SK-N-SH (cell line): ENCODE measurements around the gene MOCS3. TPM values are rescaled to one million over a fixed set of nuclear protein-coding genes. Genes with fewer than 3 reads are reported as not detected.

ENCODE experiments used
- CTCF ChIA-PET: fragments of 300-600, 350-600 bp; formaldehyde crosslinking; extraction: SDS; loops from one replicate; lab custom pipeline; 2021; lab: Yijun Ruan, JAX
- POLR2A ChIA-PET: fragments of 350-600 bp; sonication (Branson Sonifier 250); formaldehyde crosslinking; extraction: SDS; loops from one replicate; lab custom pipeline; 2020; ENCODE audit warnings: antibody characterized with exemption, inconsistent platforms; lab: Yijun Ruan, JAX
- DNase-seq: peaks from one replicate; pipeline ENCODE4 v3.0.0; 2012
- H2AFZ ChIP-seq: fragments of 200-600 bp; sonication (generic); 2 replicates; pipeline ENCODE4 v1.8.1; 2016; ENCODE audit warnings: antibody characterized with exemption, mild to moderate bottlenecking, low read depth
- H3F3A ChIP-seq: fragments of 200-600 bp; sonication (generic); replicated peaks from 2 replicates; pipeline ENCODE3; 2016; ENCODE audit warnings: antibody characterized with exemption, mild to moderate bottlenecking; ENCODE audit not compliant: insufficient read depth
- H3K27ac ChIP-seq, 2 experiments: fragments of 200-500 bp in 1 of 2; fragments of 200-600 bp in 1 of 2; sonication (Bioruptor generic) in 1 of 2; sonication (generic), shearing (Covaris generic) in 1 of 2; 2 replicates each; pipeline versions ENCODE4 v1.5.1 to v1.6.1; 2014 to 2016; ENCODE audit warnings: low read depth in 2 of 2, inconsistent platforms in 1 of 2, low read length in 1 of 2, mild to moderate bottlenecking in 1 of 2, mixed read lengths in 1 of 2
- H3K27me3 ChIP-seq: fragments of 200-600 bp; sonication (generic), shearing (Covaris generic); 2 replicates; pipeline ENCODE4 v1.6.1; 2016; ENCODE audit warnings: mixed run types; ENCODE audit not compliant: insufficient read depth
- H3K36me3 ChIP-seq, 2 experiments: fragments of 200-500 bp in 1 of 2; fragments of 200-600 bp in 1 of 2; sonication (Bioruptor generic) in 1 of 2; sonication (generic) in 1 of 2; replicated peaks in 1 of 2; 2 replicates each; pipeline versions ENCODE3 to v1.5.1; 2014 to 2016; ENCODE audit warnings: low read length in 1 of 2, mild to moderate bottlenecking in 1 of 2; ENCODE audit not compliant: insufficient read depth in 2 of 2, control insufficient read depth in 1 of 2
- H3K4me1 ChIP-seq, 2 experiments: fragments of 200-500 bp in 1 of 2; fragments of 200-600 bp in 1 of 2; sonication (Bioruptor generic) in 1 of 2; sonication (generic), shearing (Covaris generic) in 1 of 2; 2 replicates each; pipeline versions ENCODE4 v1.5.1 to v1.6.1; 2014 to 2016; ENCODE audit warnings: low read depth in 1 of 2, low read length in 1 of 2, mixed run types in 1 of 2; ENCODE audit not compliant: insufficient read depth in 2 of 2, control insufficient read depth in 1 of 2
- H3K4me2 ChIP-seq: fragments of 200-600 bp; sonication (generic), shearing (Covaris generic); 2 replicates; pipeline ENCODE4 v1.6.1; 2017; ENCODE audit warnings: mixed run types
- H3K4me3 ChIP-seq, 2 experiments: fragments of 200-500 bp in 1 of 2; fragments of 200-600 bp in 1 of 2; sonication (Bioruptor generic) in 1 of 2; sonication (generic), shearing (Covaris generic) in 1 of 2; 2 replicates each; pipeline versions ENCODE4 v1.5.1 to v1.8.1; 2014 to 2016; ENCODE audit warnings: low read depth in 2 of 2, inconsistent platforms in 1 of 2, low read length in 1 of 2, mild to moderate bottlenecking in 1 of 2, mixed read lengths in 1 of 2, moderate library complexity in 1 of 2
- H3K79me2 ChIP-seq: fragments of 200-600 bp; sonication (generic); 2 replicates; pipeline ENCODE4 v1.8.1; 2017; ENCODE audit warnings: mild to moderate bottlenecking; ENCODE audit not compliant: insufficient read depth
- H3K9ac ChIP-seq: fragments of 200-600 bp; sonication (generic); 2 replicates; pipeline ENCODE4 v1.6.1; 2017; ENCODE audit warnings: mixed run types
- H3K9me2 ChIP-seq: fragments of 200-600 bp; sonication (generic); 2 replicates; pipeline ENCODE4 v1.6.1; 2017; ENCODE audit warnings: mixed run types
- H3K9me3 ChIP-seq: fragments of 200-600 bp; sonication (generic); 2 replicates; pipeline ENCODE4 v1.6.1; 2017; ENCODE audit warnings: mixed run types, mild to moderate bottlenecking, moderate library complexity
- H4K20me1 ChIP-seq: fragments of 200-600 bp; sonication (generic); 2 replicates; pipeline ENCODE4 v1.6.1; 2017; ENCODE audit warnings: mild to moderate bottlenecking, mixed run types; ENCODE audit not compliant: insufficient read depth
- CHD2 ChIP-seq: fragments of 150-350 bp; IDR thresholded peaks from 2 replicates; pipeline ENCODE4 v1.6.1; 2018; ENCODE audit warnings: low read length; ENCODE audit not compliant: partially characterized antibody
- ELF1 ChIP-seq: IDR thresholded peaks from 2 replicates; pipeline ENCODE4 v1.4.0; 2012
- FOXJ3 ChIP-seq: sonication (generic); formaldehyde crosslinking; IDR thresholded peaks from 2 replicates; pipeline ENCODE4 v1.5.1; 2020; ENCODE audit warnings: mild to moderate bottlenecking, missing genetic modification reagents
- MEF2A ChIP-seq: IDR thresholded peaks from 2 replicates; pipeline ENCODE4 v1.4.0; 2012; ENCODE audit warnings: low read depth, borderline replicate concordance
- MXI1 ChIP-seq: IDR thresholded peaks from 2 replicates; pipeline ENCODE4 v1.6.1; 2012; ENCODE audit warnings: mild to moderate bottlenecking, low read depth, low read length, improper control_type of control experiment
- NFIC ChIP-seq: IDR thresholded peaks from 2 replicates; pipeline ENCODE4 v1.4.0; 2012; ENCODE audit warnings: borderline replicate concordance
- RAD21 ChIP-seq: IDR thresholded peaks from 2 replicates; pipeline ENCODE4 v1.6.1; 2012; ENCODE audit warnings: mild to moderate bottlenecking, low read length
- RCOR1 ChIP-seq: fragments of 150-350 bp; IDR thresholded peaks from 2 replicates; pipeline ENCODE4 v1.6.1; 2017; ENCODE audit warnings: antibody characterized with exemption, low read length
- SIN3A ChIP-seq: IDR thresholded peaks from 2 replicates; pipeline ENCODE4 v1.6.1; 2012; ENCODE audit warnings: low read depth, mild to moderate bottlenecking, low read length, moderate library complexity, borderline replicate concordance
- TAF1 ChIP-seq: IDR thresholded peaks from 2 replicates; pipeline ENCODE4 v1.6.1; 2012; ENCODE audit warnings: low read depth, mild to moderate bottlenecking, low read length, moderate library complexity, borderline replicate concordance
- TEAD4 ChIP-seq: IDR thresholded peaks from 2 replicates; pipeline ENCODE4 v1.4.0; 2012; ENCODE audit warnings: mild to moderate bottlenecking, borderline replicate concordance; ENCODE audit not compliant: insufficient read depth
- USF1 ChIP-seq: IDR thresholded peaks from 2 replicates; pipeline ENCODE4 v1.4.0; 2012; ENCODE audit warnings: low read depth, borderline replicate concordance
- USF2 ChIP-seq: fragments of 150-350 bp; IDR thresholded peaks from 2 replicates; pipeline ENCODE4 v1.6.1; 2017; ENCODE audit warnings: antibody characterized with exemption, low read length, low read depth, borderline replicate concordance
- YY1 ChIP-seq: IDR thresholded peaks from 2 replicates; pipeline ENCODE4 v1.4.0; 2012; ENCODE audit warnings: low read depth, mild to moderate bottlenecking
- WGBS: methylation state at CpG from one replicate; pipeline ENCODE4 v1.1.6; 2017; ENCODE audit warnings: low lambda C conversion rate; 5-methylcytosine and 5-hydroxymethylcytosine counted together
- polyA plus RNA-seq, 3 experiments: library from polyadenylated mRNA; depleted of rRNA; stranded (reverse); fragments of >200 nt; gene quantifications; 2 replicates each; pipeline ENCODE4 v1.2.3, GENCODE V29; 2012
- TF ChIP-seq, protein P1 (sequence below): IDR thresholded peaks from 2 replicates; pipeline ENCODE4; 2012
- TF ChIP-seq, protein P2 (sequence below): IDR thresholded peaks from 2 replicates; pipeline ENCODE4 v1.4.0; 2012; ENCODE audit warnings: low read depth
- TF ChIP-seq, protein P3 (sequence below): fragments of 150-350 bp; IDR thresholded peaks from 2 replicates; pipeline ENCODE4 v1.6.1; 2016; ENCODE audit warnings: mild to moderate bottlenecking, low read depth, low read length
- TF ChIP-seq, protein P4 (sequence below): IDR thresholded peaks from 2 replicates; pipeline ENCODE4 v1.4.0; 2012; ENCODE audit warnings: low read depth, borderline replicate concordance

Gene MOCS3
- polyA plus RNA-seq, 1 of the 3 experiments (the other 2 are of a cell fraction): 4.0 TPM

DNA sequence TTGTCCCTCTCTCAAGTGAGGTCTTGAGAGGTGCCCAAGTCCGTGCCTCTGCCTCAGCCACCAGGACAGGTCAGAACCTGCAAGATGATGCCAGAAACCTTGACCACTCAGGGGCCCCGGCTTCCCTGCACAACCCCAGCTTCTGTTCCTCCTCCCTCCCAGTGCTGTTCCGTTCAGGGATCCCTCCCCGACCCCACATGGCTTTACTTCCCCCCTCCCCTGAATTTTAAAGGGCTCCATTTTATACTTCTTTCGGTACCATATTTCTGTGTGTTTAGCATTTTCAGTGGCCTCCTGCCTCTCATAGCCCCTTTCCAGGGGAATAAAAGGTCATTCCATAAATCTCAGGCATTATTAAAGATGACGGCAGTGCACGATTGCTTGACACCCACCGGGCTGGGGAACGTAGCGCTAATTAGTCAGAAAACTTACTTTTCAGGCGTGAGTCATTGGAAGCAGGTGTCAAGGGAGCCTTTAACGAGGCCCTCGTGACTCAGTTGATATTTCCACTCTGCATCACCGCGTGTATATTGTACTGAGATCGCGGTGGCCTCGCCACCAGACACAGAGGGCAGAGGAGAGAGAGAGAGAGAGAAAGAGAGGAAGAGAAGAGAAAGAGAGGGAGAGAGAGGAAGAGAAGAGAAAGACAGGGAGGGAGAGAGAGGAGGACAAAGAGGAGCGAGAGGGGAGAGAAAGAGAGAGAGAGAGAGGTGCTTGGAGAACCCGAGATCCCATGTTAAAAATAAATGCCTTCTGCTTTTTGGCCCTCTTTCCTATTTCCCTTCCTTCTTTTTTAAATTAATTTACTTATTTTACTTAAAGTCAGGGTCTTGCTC lies 43.0 kb downstream of the MOCS3 start:
- CTCF ChIA-PET: interaction anchor here (0.7 to 4.4 kb wide), 9 partner anchors 10 to 312 kb away, joined by 3 to 23 read pairs (median 5); no protein-coding TSS in a partner anchor
- H3K36me3 ChIP-seq: no peaks in the 10 kb centered on the region
- POLR2A ChIA-PET: no interaction called here
- DNase-seq: no peak
- H3K9me3 ChIP-seq: no peaks in the 10 kb centered on the region
- H3F3A ChIP-seq: no peaks in the 10 kb centered on the region
- H4K20me1 ChIP-seq: no peaks in the 10 kb centered on the region
- no peak for TF ChIP-seq TEAD4
- TF ChIP-seq SIN3A: no peak
- TF ChIP-seq, protein P1, sequence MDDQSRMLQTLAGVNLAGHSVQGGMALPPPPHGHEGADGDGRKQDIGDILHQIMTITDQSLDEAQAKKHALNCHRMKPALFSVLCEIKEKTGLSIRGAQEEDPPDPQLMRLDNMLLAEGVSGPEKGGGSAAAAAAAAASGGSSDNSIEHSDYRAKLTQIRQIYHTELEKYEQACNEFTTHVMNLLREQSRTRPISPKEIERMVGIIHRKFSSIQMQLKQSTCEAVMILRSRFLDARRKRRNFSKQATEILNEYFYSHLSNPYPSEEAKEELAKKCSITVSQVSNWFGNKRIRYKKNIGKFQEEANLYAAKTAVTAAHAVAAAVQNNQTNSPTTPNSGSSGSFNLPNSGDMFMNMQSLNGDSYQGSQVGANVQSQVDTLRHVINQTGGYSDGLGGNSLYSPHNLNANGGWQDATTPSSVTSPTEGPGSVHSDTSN: no peak
- TF ChIP-seq, protein P2, sequence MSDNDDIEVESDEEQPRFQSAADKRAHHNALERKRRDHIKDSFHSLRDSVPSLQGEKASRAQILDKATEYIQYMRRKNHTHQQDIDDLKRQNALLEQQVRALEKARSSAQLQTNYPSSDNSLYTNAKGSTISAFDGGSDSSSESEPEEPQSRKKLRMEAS: no peak
- TF ChIP-seq RAD21: no peak
- TF ChIP-seq MXI1: no peak
- TF ChIP-seq ELF1: no peak
- TF ChIP-seq NFIC: no peak
- no peaks in the 10 kb centered on the region for H3K4me1 ChIP-seq
- H3K9ac ChIP-seq: no peak overlapping the region
- no peaks in the 10 kb centered on the region for H3K79me2 ChIP-seq
- H3K27ac ChIP-seq: no peak overlapping the region
- WGBS: 89% methylated on average over 19 of the region's 20 CpGs
- H3K27me3 ChIP-seq: no peaks in the 10 kb centered on the region
- no peaks in the 10 kb centered on the region for H3K9me2 ChIP-seq
- no peak overlapping the region for H3K4me2 ChIP-seq
- no peak overlapping the region for H3K4me3 ChIP-seq
- no peak overlapping the region for H2AFZ ChIP-seq

DNA sequence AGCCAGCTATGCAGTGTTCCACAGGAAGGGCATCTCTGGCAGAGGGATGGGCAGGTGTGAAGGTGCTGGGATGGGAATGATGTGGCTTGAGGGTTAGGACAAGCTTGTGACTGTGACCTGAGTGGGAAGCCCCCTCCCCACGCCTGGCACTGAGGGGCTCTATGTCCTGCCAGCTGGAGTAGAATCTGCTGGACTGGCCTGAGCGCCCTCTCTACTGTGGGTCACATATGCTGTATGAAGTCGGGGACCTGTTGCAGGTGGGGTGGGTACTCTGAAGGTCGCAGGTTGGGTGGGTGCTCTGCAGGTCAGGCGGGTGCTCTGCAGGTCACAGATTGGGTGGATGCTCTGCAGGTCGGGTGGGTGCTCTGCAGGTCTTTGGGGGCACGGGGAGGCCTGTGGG lies 44.0 kb downstream of the MOCS3 start:
- Histone ChIP-seq H3F3A (no peaks in the 10 kb centered on the region), H3K27ac (no peak overlapping the region), H3K79me2 (no peaks in the 10 kb centered on the region; the same call in 1 of the 2 replicates), H3K9me2 (no peaks in the 10 kb centered on the region), H3K27me3 (no peaks in the 10 kb centered on the region), H3K9ac (no peak overlapping the region), H2AFZ (no peak overlapping the region), H3K9me3 (no peaks in the 10 kb centered on the region), H3K4me3 (no peak overlapping the region), H4K20me1 (no peaks in the 10 kb centered on the region), H3K4me1 (no peaks in the 10 kb centered on the region), H3K36me3 (no peaks in the 10 kb centered on the region), H3K4me2 (no peak overlapping the region)
- ChIA-PET CTCF (interaction anchor here (0.7 to 4.4 kb wide), 5 partner anchors 11 to 311 kb away, joined by 3 to 23 read pairs (median 4); no protein-coding TSS in a partner anchor), POLR2A (no interaction called here)
- 65% methylated on average over 5 of the region's 7 CpGs for WGBS
- no peak for DNase-seq
- TF ChIP-seq, protein P3, sequence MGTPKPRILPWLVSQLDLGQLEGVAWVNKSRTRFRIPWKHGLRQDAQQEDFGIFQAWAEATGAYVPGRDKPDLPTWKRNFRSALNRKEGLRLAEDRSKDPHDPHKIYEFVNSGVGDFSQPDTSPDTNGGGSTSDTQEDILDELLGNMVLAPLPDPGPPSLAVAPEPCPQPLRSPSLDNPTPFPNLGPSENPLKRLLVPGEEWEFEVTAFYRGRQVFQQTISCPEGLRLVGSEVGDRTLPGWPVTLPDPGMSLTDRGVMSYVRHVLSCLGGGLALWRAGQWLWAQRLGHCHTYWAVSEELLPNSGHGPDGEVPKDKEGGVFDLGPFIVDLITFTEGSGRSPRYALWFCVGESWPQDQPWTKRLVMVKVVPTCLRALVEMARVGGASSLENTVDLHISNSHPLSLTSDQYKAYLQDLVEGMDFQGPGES: no peak
- TF ChIP-seq USF2: no peak
- TF ChIP-seq RCOR1: no peak
- no peak for TF ChIP-seq TEAD4
- TF ChIP-seq RAD21: no peak
- no peak for TF ChIP-seq USF1
- TF ChIP-seq CHD2: no peak
- no peak for TF ChIP-seq TAF1
- TF ChIP-seq MEF2A: no peak
- no peak for TF ChIP-seq FOXJ3 (CRISPR knock-in tag)
- TF ChIP-seq, protein P1: no peak
- TF ChIP-seq YY1: no peak
- TF ChIP-seq, protein P4, sequence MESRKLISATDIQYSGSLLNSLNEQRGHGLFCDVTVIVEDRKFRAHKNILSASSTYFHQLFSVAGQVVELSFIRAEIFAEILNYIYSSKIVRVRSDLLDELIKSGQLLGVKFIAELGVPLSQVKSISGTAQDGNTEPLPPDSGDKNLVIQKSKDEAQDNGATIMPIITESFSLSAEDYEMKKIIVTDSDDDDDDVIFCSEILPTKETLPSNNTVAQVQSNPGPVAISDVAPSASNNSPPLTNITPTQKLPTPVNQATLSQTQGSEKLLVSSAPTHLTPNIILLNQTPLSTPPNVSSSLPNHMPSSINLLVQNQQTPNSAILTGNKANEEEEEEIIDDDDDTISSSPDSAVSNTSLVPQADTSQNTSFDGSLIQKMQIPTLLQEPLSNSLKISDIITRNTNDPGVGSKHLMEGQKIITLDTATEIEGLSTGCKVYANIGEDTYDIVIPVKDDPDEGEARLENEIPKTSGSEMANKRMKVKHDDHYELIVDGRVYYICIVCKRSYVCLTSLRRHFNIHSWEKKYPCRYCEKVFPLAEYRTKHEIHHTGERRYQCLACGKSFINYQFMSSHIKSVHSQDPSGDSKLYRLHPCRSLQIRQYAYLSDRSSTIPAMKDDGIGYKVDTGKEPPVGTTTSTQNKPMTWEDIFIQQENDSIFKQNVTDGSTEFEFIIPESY: no peak
- no peak for TF ChIP-seq MXI1
